GM12878 (cell line): ENCODE measurements around the gene ZNF189. TPM values are rescaled to one million over a fixed set of nuclear protein-coding genes. Genes with fewer than 3 reads are reported as not detected.

ENCODE experiments used
- ATAC-seq: fragments of 200-7000 bp; cut with Tn5 transposase; 3 replicates; pipeline ENCODE4 v1.9.1; 2020; ENCODE audit warnings: mild to moderate bottlenecking, moderate library complexity
- BruUV-seq: library from RNA; stranded (reverse); fragments of 400-500 nt; replicated peaks from 2 replicates; lab custom pipeline; 2021; lab: Mats Ljungman, UMichigan
- CTCF ChIA-PET: fragments of 300-600 bp; sonication (Branson Sonifier 250); formaldehyde crosslinking; extraction: SDS; loops from one replicate; lab custom pipeline; 2021; ENCODE audit warnings: inconsistent platforms; lab: Yijun Ruan, JAX
- POLR2A ChIA-PET: fragments of 350-600 bp; formaldehyde crosslinking; extraction: SDS; loops from one replicate; lab custom pipeline; 2021; ENCODE audit warnings: inconsistent platforms; lab: Charles Lee
- RAD21 ChIA-PET: fragments of 300-600 bp; sonication (Branson Sonifier 250); formaldehyde crosslinking; loops from one replicate; lab custom pipeline; 2023; ENCODE audit warnings: antibody characterized with exemption; ENCODE audit not compliant: unreplicated experiment; lab: Charles Lee
- SMC1A ChIA-PET: fragments of 300-600 bp; sonication (Branson Sonifier 250); formaldehyde crosslinking; loops from one replicate; lab custom pipeline; 2023; ENCODE audit not compliant: unreplicated experiment, uncharacterized antibody; lab: Charles Lee
- DNase-seq: peaks from one replicate; pipeline ENCODE4 v3.0.0-alpha.2; 2011; ENCODE audit warnings: low read depth, low spot score
- FAIRE-seq: peaks from 3 replicates; lab custom pipeline; 2011; peaks lifted over from hg19 to GRCh38; lab: Jason Lieb, UNC
- H2AFZ ChIP-seq: 2 replicates; pipeline ENCODE4 v1.6.0; 2011; ENCODE audit warnings: low read depth, low read length, control low read depth; ENCODE audit not compliant: control insufficient read depth
- H3K27ac ChIP-seq: 2 replicates; pipeline ENCODE4 v1.5.1; 2011; ENCODE audit warnings: control low read depth; ENCODE audit not compliant: control insufficient read depth, insufficient read depth
- H3K27me3 ChIP-seq, 2 experiments: replicated peaks in 1 of 2; 2 replicates each; pipeline versions ENCODE4 v1.6.0 to v1.6.1; 2011; ENCODE audit warnings: low read length in 1 of 2; ENCODE audit not compliant: control insufficient read depth in 2 of 2, insufficient read depth in 2 of 2
- H3K36me3 ChIP-seq, 2 experiments: 2 replicates each; pipeline ENCODE4 v1.5.1; 2011; ENCODE audit warnings: low read length in 1 of 2; ENCODE audit not compliant: control insufficient read depth in 2 of 2, insufficient read depth in 2 of 2
- H3K4me1 ChIP-seq: 2 replicates; pipeline ENCODE4 v1.6.1; 2011; ENCODE audit warnings: mild to moderate bottlenecking, low read length, moderate library complexity, mixed read lengths; ENCODE audit not compliant: control insufficient read depth, insufficient read depth
- H3K4me2 ChIP-seq: 2 replicates; pipeline ENCODE4 v1.6.0; 2011; ENCODE audit warnings: control low read depth; ENCODE audit not compliant: control insufficient read depth, insufficient read depth
- H3K4me3 ChIP-seq: fragments of 200-600 bp; sonication (generic); 2 replicates; pipeline ENCODE4 v1.5.1; 2016
- H3K79me2 ChIP-seq: 2 replicates; pipeline ENCODE4 v1.6.0; 2011; ENCODE audit warnings: low read length; ENCODE audit not compliant: control insufficient read depth, insufficient read depth
- H3K9ac ChIP-seq: 2 replicates; pipeline ENCODE4 v1.8.0; 2011; ENCODE audit warnings: low read length, control low read depth, mixed read lengths; ENCODE audit not compliant: control insufficient read depth, insufficient read depth
- H3K9me3 ChIP-seq: replicated peaks from 3 replicates; pipeline ENCODE4 v1.5.1; 2011; ENCODE audit warnings: mild to moderate bottlenecking, low read length; ENCODE audit not compliant: control insufficient read depth, insufficient read depth
- H4K20me1 ChIP-seq: 2 replicates; pipeline ENCODE4 v1.6.0; 2011; ENCODE audit not compliant: control insufficient read depth, insufficient read depth
- ASH2L ChIP-seq: fragments of 300-600, 200-600 bp; sonication (generic); IDR thresholded peaks from 2 replicates; pipeline ENCODE4 v1.6.1; 2017; ENCODE audit warnings: low read depth, mild to moderate bottlenecking, borderline replicate concordance
- CHD1 ChIP-seq: IDR thresholded peaks from 2 replicates; pipeline ENCODE4 v1.6.1; 2012; ENCODE audit warnings: low read depth, low read length, improper control_type of control experiment
- ESRRA ChIP-seq: IDR thresholded peaks from 2 replicates; pipeline ENCODE4 v1.6.1; 2012; ENCODE audit warnings: mild to moderate bottlenecking, low read length, improper control_type of control experiment
- KDM1A ChIP-seq: fragments of 200-600 bp; sonication (generic); IDR thresholded peaks from 2 replicates; pipeline ENCODE4 v1.6.1; 2016; ENCODE audit warnings: borderline replicate concordance
- MYB ChIP-seq: fragments of 150-350 bp; IDR thresholded peaks from 2 replicates; pipeline ENCODE4 v1.6.1; 2014; ENCODE audit warnings: mild to moderate bottlenecking, low read depth, low read length, borderline replicate concordance
- RBBP5 ChIP-seq: fragments of 200-600 bp; sonication (generic); conservative IDR thresholded peaks from 2 replicates; pipeline ENCODE4 v1.6.1; 2016
- RCOR1 ChIP-seq: conservative IDR thresholded peaks from 2 replicates; pipeline ENCODE4 v1.6.1; 2012; ENCODE audit warnings: low read depth, low read length, improper control_type of control experiment
- TAF1 ChIP-seq: IDR thresholded peaks from 2 replicates; pipeline ENCODE4 v1.6.1; 2011; ENCODE audit warnings: mild to moderate bottlenecking, low read depth, low read length, borderline replicate concordance
- YBX1 ChIP-seq: fragments of 450-650 bp; IDR thresholded peaks from 2 replicates; pipeline ENCODE4 v1.6.1; 2016; ENCODE audit warnings: antibody characterized with exemption
- WGBS: methylation state at CpG from one replicate; pipeline ENCODE4 v1.1.6; 2016; ENCODE audit warnings: low lambda C conversion rate; ENCODE audit not compliant: insufficient replicate concordance, insufficient coverage; ENCODE audit errors: missing lambda C conversion rate; 5-methylcytosine and 5-hydroxymethylcytosine counted together
- in situ Hi-C: fragments of 300-500 bp; cut with MboI; formaldehyde crosslinking; loops from 9 replicates; pipeline ENCODE4 v1.14.3; 2018; ENCODE audit warnings: mixed read lengths
- intact Hi-C: fragments of 100-400 bp; cut with micrococcal nuclease; formaldehyde crosslinking; loops from one replicate; pipeline ENCODE4 v1.14.2; 2022; ENCODE audit not compliant: unreplicated experiment
- polyA plus RNA-seq, 11 experiments: library from polyadenylated mRNA; depleted of rRNA in 4 of 11; unstranded in 6 of 11; stranded (reverse) in 5 of 11; fragments of >200 nt; fragmentation: Nextera tagmentation in 4 of 11; fragmentation: Illumina TruSeq in 1 of 11; extraction: Ambion mirVana in 4 of 11; extraction: Trizol in 1 of 11; gene quantifications; 1 replicate in 1 of 11; 2 replicates in 10 of 11; pipeline versions ENCODE4 v1.2.1 to v1.2.3, GENCODE V29; 2011 to 2016; ENCODE audit warnings: inconsistent platforms in 2 of 11, missing spikeins in 2 of 11, low read depth in 1 of 11
- total RNA-seq, 4 experiments: library from RNA; depleted of rRNA in 3 of 4; stranded (reverse); fragments of >200 nt in 3 of 4; fragmentation: Illumina TruSeq in 1 of 4; extraction: Trizol in 1 of 4; gene quantifications; 2 replicates each; pipeline versions ENCODE4 v1.2.1 to v1.2.3, GENCODE V29; 2013 to 2021
- TF ChIP-seq, protein P1 (sequence below): fragments of 450-650 bp; IDR thresholded peaks from 2 replicates; pipeline ENCODE4 v1.6.1; 2017; ENCODE audit warnings: mild to moderate bottlenecking, moderate library complexity
- TF ChIP-seq, protein P2 (sequence below): fragments of 450-650 bp; IDR thresholded peaks from 2 replicates; pipeline ENCODE4 v1.6.1; 2017; ENCODE audit warnings: low read depth, mild to moderate bottlenecking, moderate library complexity

ZNF189 gene
- total and polyA plus RNA-seq, 10 of the 15 experiments (the other 5 are each of a cell fraction or from before 2014, with no cell fraction given): 3.1 to 12.3 (median 7.4) TPM

- CTCF ChIA-PET: interaction anchor here (0.6 to 2.2 kb wide), 7 partner anchors 8 to 91 kb away, joined by 3 to 6 read pairs (median 4); partner anchors contain the start of gene RNF20
- intact Hi-C loops: loop anchor here (5.0 kb wide), 1 partner anchor 49 kb away; the partner anchor contains the start of genes MRPL50 and ZNF189
- in situ Hi-C loops: no loop called here
- DNase-seq (no peak), FAIRE-seq (no peak), ATAC-seq (no peak)
- no peak overlapping the region for H3K9ac ChIP-seq
- no peaks in the 10 kb centered on the region; the same call in 2 of the 3 replicates for H3K9me3 ChIP-seq
- H3K27ac ChIP-seq: no peak overlapping the region
- H3K4me1 ChIP-seq: no peaks in the 10 kb centered on the region
- POLR2A ChIA-PET: interaction anchor here (1.4 to 1.8 kb wide), 2 partner anchors 21 to 48 kb away, joined by 5 to 9 read pairs; partner anchors contain the start of genes MRPL50 and ZNF189
- peaks cover 0 to 3% of the 10 kb centered on the region in 2 experiments; a peak in 2 of 4 replicates for H3K27me3 ChIP-seq
- no peak overlapping the region for H2AFZ ChIP-seq
- TF ChIP-seq ESRRA (no peak), YBX1 (no peak), ASH2L (no peak), RCOR1 (no peak)
- no peak overlapping the region for H3K4me2 ChIP-seq
- no peaks in the 10 kb centered on the region for H3K79me2 ChIP-seq
- H4K20me1 ChIP-seq: no peaks in the 10 kb centered on the region
- H3K36me3 ChIP-seq: no peaks in the 10 kb centered on the region
- H3K4me3 ChIP-seq: no peak overlapping the region
- SMC1A ChIA-PET: interaction anchor here (1.1 to 2.5 kb wide), 6 partner anchors 11 to 83 kb away, joined by 3 to 12 read pairs (median 6); partner anchors contain the start of genes ALDOB, MRPL50 and ZNF189
- no TSS peak for BruUV-seq
- RAD21 ChIA-PET: interaction anchor here (1.2 to 1.6 kb wide), 3 partner anchors 19 to 83 kb away, joined by 3 to 6 read pairs (median 3); no protein-coding TSS in a partner anchor
These were observed 48.1 kb downstream of the ZNF189 start for GRCh38 chr9:101446732-101447131.

DNA sequence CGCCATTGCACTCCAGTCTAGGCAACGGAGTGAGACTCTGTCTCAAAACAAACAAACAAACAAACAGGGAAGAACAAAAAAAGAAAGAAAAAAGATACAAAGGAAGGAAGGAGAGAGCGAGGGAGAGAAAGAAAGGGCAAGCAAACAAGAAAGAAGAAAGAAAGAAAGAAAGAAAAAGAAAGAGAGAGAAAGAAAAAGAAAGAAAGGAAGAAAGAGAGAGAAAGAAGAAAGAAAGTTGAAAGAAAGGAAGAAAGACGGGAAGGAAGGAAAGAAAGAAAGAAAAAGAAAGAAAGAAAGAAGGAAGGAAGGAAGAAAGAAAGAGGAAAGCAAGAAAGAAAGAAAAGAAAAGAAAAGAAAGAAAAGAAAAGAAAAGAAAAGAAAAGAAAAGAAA lies 50.0 kb downstream of the ZNF189 start:
- SMC1A ChIA-PET: interaction anchor here (0.6 to 1.3 kb wide), 6 partner anchors 11 to 60 kb away, joined by 3 to 5 read pairs (median 3); no protein-coding TSS in a partner anchor
- Histone ChIP-seq H3K79me2 (no peaks in the 10 kb centered on the region), H3K9me3 (no peaks in the 10 kb centered on the region; the same call in 2 of the 3 replicates)
- TF ChIP-seq, protein P1, sequence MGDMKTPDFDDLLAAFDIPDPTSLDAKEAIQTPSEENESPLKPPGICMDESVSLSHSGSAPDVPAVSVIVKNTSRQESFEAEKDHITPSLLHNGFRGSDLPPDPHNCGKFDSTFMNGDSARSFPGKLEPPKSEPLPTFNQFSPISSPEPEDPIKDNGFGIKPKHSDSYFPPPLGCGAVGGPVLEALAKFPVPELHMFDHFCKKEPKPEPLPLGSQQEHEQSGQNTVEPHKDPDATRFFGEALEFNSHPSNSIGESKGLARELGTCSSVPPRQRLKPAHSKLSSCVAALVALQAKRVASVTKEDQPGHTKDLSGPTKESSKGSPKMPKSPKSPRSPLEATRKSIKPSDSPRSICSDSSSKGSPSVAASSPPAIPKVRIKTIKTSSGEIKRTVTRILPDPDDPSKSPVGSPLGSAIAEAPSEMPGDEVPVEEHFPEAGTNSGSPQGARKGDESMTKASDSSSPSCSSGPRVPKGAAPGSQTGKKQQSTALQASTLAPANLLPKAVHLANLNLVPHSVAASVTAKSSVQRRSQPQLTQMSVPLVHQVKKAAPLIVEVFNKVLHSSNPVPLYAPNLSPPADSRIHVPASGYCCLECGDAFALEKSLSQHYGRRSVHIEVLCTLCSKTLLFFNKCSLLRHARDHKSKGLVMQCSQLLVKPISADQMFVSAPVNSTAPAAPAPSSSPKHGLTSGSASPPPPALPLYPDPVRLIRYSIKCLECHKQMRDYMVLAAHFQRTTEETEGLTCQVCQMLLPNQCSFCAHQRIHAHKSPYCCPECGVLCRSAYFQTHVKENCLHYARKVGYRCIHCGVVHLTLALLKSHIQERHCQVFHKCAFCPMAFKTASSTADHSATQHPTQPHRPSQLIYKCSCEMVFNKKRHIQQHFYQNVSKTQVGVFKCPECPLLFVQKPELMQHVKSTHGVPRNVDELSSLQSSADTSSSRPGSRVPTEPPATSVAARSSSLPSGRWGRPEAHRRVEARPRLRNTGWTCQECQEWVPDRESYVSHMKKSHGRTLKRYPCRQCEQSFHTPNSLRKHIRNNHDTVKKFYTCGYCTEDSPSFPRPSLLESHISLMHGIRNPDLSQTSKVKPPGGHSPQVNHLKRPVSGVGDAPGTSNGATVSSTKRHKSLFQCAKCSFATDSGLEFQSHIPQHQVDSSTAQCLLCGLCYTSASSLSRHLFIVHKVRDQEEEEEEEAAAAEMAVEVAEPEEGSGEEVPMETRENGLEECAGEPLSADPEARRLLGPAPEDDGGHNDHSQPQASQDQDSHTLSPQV: no peak
- TF ChIP-seq, protein P2, sequence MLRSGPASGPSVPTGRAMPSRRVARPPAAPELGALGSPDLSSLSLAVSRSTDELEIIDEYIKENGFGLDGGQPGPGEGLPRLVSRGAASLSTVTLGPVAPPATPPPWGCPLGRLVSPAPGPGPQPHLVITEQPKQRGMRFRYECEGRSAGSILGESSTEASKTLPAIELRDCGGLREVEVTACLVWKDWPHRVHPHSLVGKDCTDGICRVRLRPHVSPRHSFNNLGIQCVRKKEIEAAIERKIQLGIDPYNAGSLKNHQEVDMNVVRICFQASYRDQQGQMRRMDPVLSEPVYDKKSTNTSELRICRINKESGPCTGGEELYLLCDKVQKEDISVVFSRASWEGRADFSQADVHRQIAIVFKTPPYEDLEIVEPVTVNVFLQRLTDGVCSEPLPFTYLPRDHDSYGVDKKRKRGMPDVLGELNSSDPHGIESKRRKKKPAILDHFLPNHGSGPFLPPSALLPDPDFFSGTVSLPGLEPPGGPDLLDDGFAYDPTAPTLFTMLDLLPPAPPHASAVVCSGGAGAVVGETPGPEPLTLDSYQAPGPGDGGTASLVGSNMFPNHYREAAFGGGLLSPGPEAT: no peak
- no peak for TF ChIP-seq MYB
- no peak for TF ChIP-seq RBBP5
- no peak for TF ChIP-seq KDM1A
- TF ChIP-seq CHD1: no peak
- TF ChIP-seq TAF1: no peak
- TF ChIP-seq, all 136 proteins: peak for 0
- no peak for DNase-seq
- Histone ChIP-seq H3K27me3 (peaks cover 0 to 3% of the 10 kb centered on the region in 2 experiments; a peak in 2 of 4 replicates), H3K36me3 (no peaks in the 10 kb centered on the region), H3K9ac (no peak overlapping the region), H3K4me2 (no peak overlapping the region), H3K4me3 (no peak overlapping the region), H2AFZ (no peak overlapping the region), H4K20me1 (no peaks in the 10 kb centered on the region), H3K27ac (no peak overlapping the region), H3K4me1 (no peaks in the 10 kb centered on the region)
- POLR2A ChIA-PET: interaction anchor here (0.6 to 0.8 kb wide), 2 partner anchors 19 to 117 kb away, joined by 3 to 4 read pairs; no protein-coding TSS in a partner anchor
- 39% methylated on average over 4 of the region's 4 CpGs for WGBS
- in situ Hi-C loops: no loop called here
- RAD21 ChIA-PET: interaction anchor here (1.0 to 2.2 kb wide), 6 partner anchors 10 to 119 kb away, joined by 3 to 13 read pairs (median 6); partner anchors contain the start of genes MRPL50 and ZNF189
- intact Hi-C loops: loop anchor here (5.0 kb wide), 1 partner anchor 51 kb away; the partner anchor contains the start of genes MRPL50 and ZNF189
- no peak for ATAC-seq
- CTCF ChIA-PET: interaction anchor here (0.7 to 2.6 kb wide), 22 partner anchors 10 to 150 kb away, joined by 3 to 25 read pairs (median 6); partner anchors contain the start of gene RNF20
- no TSS peak for BruUV-seq
- FAIRE-seq: no peak
